K562 (cell line): Measurements from ENCODE around the gene TRDMT1. TPM values are rescaled to one million over a fixed set of nuclear protein-coding genes. Genes with fewer than 3 reads are reported as not detected.

Experiments
- FOXJ3 ChIP-seq: sonication (generic); formaldehyde crosslinking; IDR thresholded peaks from 2 replicates; pipeline ENCODE4 v1.4.0; 2020; ENCODE audit warnings: mild to moderate bottlenecking, missing genetic modification reagents
- FOXP1 ChIP-seq: sonication (generic); formaldehyde crosslinking; IDR thresholded peaks from 2 replicates; pipeline ENCODE4 v1.8.0; 2022; ENCODE audit warnings: mild to moderate bottlenecking, missing genetic modification reagents
- KAT2B ChIP-seq: IDR thresholded peaks from one replicate; pipeline ENCODE4 v1.6.1; 2012; ENCODE audit warnings: low read depth, mild to moderate bottlenecking, control low read depth, inconsistent platforms, low read length, moderate library complexity
- KAT7 ChIP-seq: sonication (generic); formaldehyde crosslinking; IDR thresholded peaks from 2 replicates; pipeline ENCODE4 v1.8.0; 2022; ENCODE audit warnings: missing genetic modification reagents, mild to moderate bottlenecking, borderline replicate concordance
- LARP7 ChIP-seq: fragments of 450-650 bp; IDR thresholded peaks from 2 replicates; pipeline ENCODE4 v1.6.1; 2016
- MEIS2 ChIP-seq: fragments of 450-650 bp; IDR thresholded peaks from 2 replicates; pipeline ENCODE4 v1.6.1; 2014; ENCODE audit warnings: mild to moderate bottlenecking; ENCODE audit not compliant: partially characterized antibody
- MYBL2 ChIP-seq, 2 experiments: fragments of 450-650 bp in 1 of 2; sonication (generic) in 1 of 2; formaldehyde crosslinking in 1 of 2; IDR thresholded peaks; 2 replicates each; pipeline versions ENCODE4 v1.6.1 to v1.8.1; 2017 to 2022; ENCODE audit warnings: borderline replicate concordance in 1 of 2, inconsistent platforms in 1 of 2, low read depth in 1 of 2, mild to moderate bottlenecking in 1 of 2, missing genetic modification reagents in 1 of 2, moderate library complexity in 1 of 2
- NFE2 ChIP-seq: IDR thresholded peaks from 2 replicates; pipeline ENCODE4 v1.6.1; 2014; ENCODE audit warnings: antibody characterized with exemption, low read depth
- PHF21A ChIP-seq: fragments of 450-650 bp; IDR thresholded peaks from 2 replicates; pipeline ENCODE4 v1.6.1; 2017; ENCODE audit warnings: low read depth, borderline replicate concordance
- POLR2G ChIP-seq: fragments of 200-400 bp; formaldehyde crosslinking; IDR thresholded peaks from 2 replicates; pipeline ENCODE4 v1.6.1; 2017; ENCODE audit warnings: low read depth, mild to moderate bottlenecking, antibody characterized with exemption, low read length, moderate library complexity
- THRAP3 ChIP-seq: fragments of 450-650 bp; IDR thresholded peaks from 2 replicates; pipeline ENCODE4 v1.6.1; 2016; ENCODE audit warnings: mild to moderate bottlenecking, inconsistent platforms, borderline replicate concordance
- U2AF2 ChIP-seq: fragments of 200-400 bp; formaldehyde crosslinking; optimal IDR thresholded peaks from 2 replicates; pipeline ENCODE3; 2017; ENCODE audit warnings: low read depth, mild to moderate bottlenecking, low read length
- XRCC4 ChIP-seq: IDR thresholded peaks from one replicate; pipeline ENCODE4 v1.6.1; 2011; ENCODE audit not compliant: insufficient read depth, insufficient read length; ENCODE audit errors: extremely low read depth
- ZBTB12 ChIP-seq: fragments of 250-450 bp; sonication (Bioruptor Pico); IDR thresholded peaks from 2 replicates; pipeline ENCODE4 v1.4.0; 2020
- ZBTB17 ChIP-seq: fragments of 450-650 bp; formaldehyde crosslinking; IDR thresholded peaks from 2 replicates; pipeline ENCODE4 v1.4.0; 2020; ENCODE audit warnings: mild to moderate bottlenecking
- ZBTB33 ChIP-seq: sonication (generic); formaldehyde crosslinking; IDR thresholded peaks from 2 replicates; pipeline ENCODE4 v1.8.1; 2023; ENCODE audit warnings: mild to moderate bottlenecking, missing genetic modification reagents
- ZC3H8 ChIP-seq: fragments of 450-650 bp; IDR thresholded peaks from 2 replicates; pipeline ENCODE4 v1.6.1; 2017
- ZFP1 ChIP-seq: fragments of 450-650 bp; formaldehyde crosslinking; IDR thresholded peaks from 2 replicates; pipeline ENCODE4 v1.4.0; 2020; ENCODE audit warnings: mild to moderate bottlenecking, mixed read lengths
- ZNF253 ChIP-seq: fragments of 250-450 bp; sonication (Bioruptor Pico); conservative IDR thresholded peaks from 2 replicates; pipeline ENCODE4 v1.6.1; 2021; ENCODE audit warnings: mild to moderate bottlenecking
- ZNF274 ChIP-seq: IDR thresholded peaks from 2 replicates; pipeline ENCODE4 v1.6.1; 2011; ENCODE audit warnings: low read depth, mild to moderate bottlenecking, low read length, moderate library complexity, borderline replicate concordance
- ZNF311 ChIP-seq: fragments of 250-450 bp; sonication (Bioruptor Pico); IDR thresholded peaks from 2 replicates; pipeline ENCODE4 v1.4.0; 2020; ENCODE audit warnings: mild to moderate bottlenecking, moderate library complexity
- ZNF408 ChIP-seq: fragments of 250-450 bp; sonication (Bioruptor Pico); IDR thresholded peaks from 2 replicates; pipeline ENCODE4 v1.4.0; 2020; ENCODE audit warnings: low read depth, mild to moderate bottlenecking, moderate library complexity
- polyA plus RNA-seq, 8 experiments: library from polyadenylated mRNA; depleted of rRNA in 4 of 8; stranded (reverse) in 5 of 8; unstranded in 3 of 8; fragments of >200 nt; fragmentation: Nextera tagmentation in 2 of 8; fragmentation: Illumina TruSeq in 1 of 8; extraction: Ambion mirVana in 2 of 8; extraction: Trizol in 1 of 8; gene quantifications; 2 replicates each; pipeline versions ENCODE4 v1.2.1 to v1.2.3, GENCODE V29; 2011 to 2014; ENCODE audit warnings: inconsistent platforms in 1 of 8, missing spikeins in 1 of 8
- total RNA-seq, 7 experiments: library from RNA; depleted of rRNA in 6 of 7; stranded (reverse); fragments of >200 nt in 6 of 7; fragmentation: Illumina TruSeq in 2 of 7; extraction: Trizol in 2 of 7; gene quantifications; 2 replicates each; pipeline versions ENCODE4 v1.2.1 to v1.2.3, GENCODE V29; 2011 to 2021; ENCODE audit warnings: low replicate concordance in 1 of 7

TRDMT1 gene
- total and polyA plus RNA-seq, 9 of the 15 experiments (the other 6 are each of a cell fraction or from before 2014, with no cell fraction given), result 5.4 to 12.6 (median 9.3) TPM

GRCh38 chr10:17228091-17229015 lies 26.9 kb upstream of the TRDMT1 start, which contains the start of gene VIM (continued):
- TF ChIP-seq FOXJ3 (CRISPR knock-in tag), result no peak
- TF ChIP-seq XRCC4, result no peak
- no peak for TF ChIP-seq THRAP3
- no peak for TF ChIP-seq ZNF408 (CRISPR knock-in tag)
- TF ChIP-seq ZBTB12, result no peak
- TF ChIP-seq U2AF2, result no peak
- peak; percentile 71 for TF ChIP-seq NFE2
- TF ChIP-seq ZNF253 (CRISPR knock-in tag), result no peak
- no peak for TF ChIP-seq LARP7
- no peak for TF ChIP-seq ZNF311 (CRISPR knock-in tag)
- TF ChIP-seq ZFP1, result no peak
- TF ChIP-seq ZNF274, result no peak
- TF ChIP-seq ZBTB17, result 0 out of 2 replicates have a peak, but pooled peaks have one; percentile 61
- peak; percentile 94 for TF ChIP-seq MYBL2 (IDR thresholded peaks at IDR 0.05; ENCODE audit: low read depth)
- no peak for TF ChIP-seq MYBL2 (CRISPR knock-in tag; IDR thresholded peaks at IDR 0.05; ENCODE audit: borderline replicate concordance)
- TF ChIP-seq PHF21A, result peak; percentile 99
- TF ChIP-seq FOXP1 (CRISPR knock-in tag), result no peak
- peak; percentile 81 for TF ChIP-seq POLR2G
- TF ChIP-seq KAT2B, result no peak
- TF ChIP-seq ZC3H8, result no peak
- TF ChIP-seq KAT7, result no peak; the same call in 1 of the 2 replicates
- TF ChIP-seq MEIS2, result peak; percentile 68
- no peak for TF ChIP-seq ZBTB33
